Hepatocyte (in vitro differentiated cells): ENCODE results near the gene SLC9A7. TPM values are rescaled to one million over a fixed set of nuclear protein-coding genes. Genes with fewer than 3 reads are reported as not detected.

Experiments
- DNase-seq: peaks from one replicate; pipeline ENCODE4 v3.0.0-alpha.2; 2016; ENCODE audit warnings: low spot score
- H2AFZ ChIP-seq: fragments of 200-600 bp; sonication (generic); 2 replicates; pipeline ENCODE4 v1.6.0; 2016; ENCODE audit warnings: antibody characterized with exemption, mild to moderate bottlenecking
- H3K27ac ChIP-seq: fragments of 200-600 bp; sonication (generic); 2 replicates; pipeline ENCODE4 v1.5.1; 2016; ENCODE audit warnings: mild to moderate bottlenecking
- H3K27me3 ChIP-seq: fragments of 200-600 bp; sonication (generic); 2 replicates; pipeline ENCODE4 v1.6.1; 2016
- H3K36me3 ChIP-seq: fragments of 200-600 bp; sonication (generic); replicated peaks from 2 replicates; pipeline ENCODE4 v1.5.1; 2016; ENCODE audit warnings: low read depth; ENCODE audit not compliant: insufficient read depth
- H3K4me1 ChIP-seq: fragments of 200-600 bp; sonication (generic); 2 replicates; pipeline ENCODE4 v1.5.1; 2016; ENCODE audit warnings: mild to moderate bottlenecking, moderate library complexity; ENCODE audit not compliant: insufficient read depth
- H3K4me2 ChIP-seq: fragments of 200-600 bp; sonication (generic); 2 replicates; pipeline ENCODE4 v1.6.0; 2016
- H3K4me3 ChIP-seq: fragments of 200-600 bp; sonication (generic); 2 replicates; pipeline ENCODE4 v1.5.1; 2016; ENCODE audit warnings: mild to moderate bottlenecking
- H3K79me2 ChIP-seq: fragments of 200-600 bp; sonication (generic); 2 replicates; pipeline ENCODE4 v1.6.0; 2017; ENCODE audit warnings: mild to moderate bottlenecking
- H3K9me2 ChIP-seq: fragments of 200-600 bp; sonication (generic); replicated peaks from 2 replicates; pipeline ENCODE4 v1.6.0; 2017; ENCODE audit warnings: mild to moderate bottlenecking; ENCODE audit not compliant: insufficient read depth
- H3K9me3 ChIP-seq: fragments of 200-600 bp; sonication (generic); 2 replicates; pipeline ENCODE4 v1.5.1; 2016; ENCODE audit warnings: low read depth, mild to moderate bottlenecking
- H4K20me1 ChIP-seq: fragments of 200-600 bp; sonication (generic); 2 replicates; pipeline ENCODE4 v1.6.0; 2016; ENCODE audit warnings: mild to moderate bottlenecking; ENCODE audit not compliant: insufficient read depth, poor library complexity, severe bottlenecking
- EZH2 ChIP-seq: fragments of 200-600 bp; sonication (generic); IDR thresholded peaks from 2 replicates; pipeline ENCODE4 v1.6.1; 2016; ENCODE audit warnings: antibody characterized with exemption, mild to moderate bottlenecking, borderline replicate concordance
- EZH2phosphoT487 ChIP-seq: fragments of 200-600 bp; sonication (generic); IDR thresholded peaks from one replicate; pipeline ENCODE4 v1.6.1; 2018; ENCODE audit warnings: antibody characterized with exemption, mild to moderate bottlenecking, low read depth, moderate library complexity; ENCODE audit not compliant: unreplicated experiment, severe bottlenecking
- WGBS: methylation state at CpG from one replicate; pipeline ENCODE4 v1.1.6; 2016; ENCODE audit warnings: low lambda C conversion rate; ENCODE audit errors: missing lambda C conversion rate; 5-methylcytosine and 5-hydroxymethylcytosine counted together
- polyA plus RNA-seq: library from polyadenylated mRNA; unstranded; fragments of >200 nt; fragmentation: Nextera tagmentation; extraction: Ambion mirVana; gene quantifications from 2 replicates; pipeline ENCODE4 v1.2.1, GENCODE V29; 2016
- total RNA-seq: library from RNA; depleted of rRNA; stranded (reverse); fragments of >200 nt; gene quantifications from 2 replicates; pipeline ENCODE4 v1.2.3, GENCODE V29; 2014
- TF ChIP-seq, protein P1 (sequence below): fragments of 200-600 bp; sonication (generic); IDR thresholded peaks from 2 replicates; pipeline ENCODE4 v1.5.1; 2016; ENCODE audit warnings: antibody characterized with exemption, mild to moderate bottlenecking; ENCODE audit not compliant: poor library complexity

The SLC9A7 gene
- total and polyA plus RNA-seq, 2 experiments from 2014 or later: 3.6 to 8.1 TPM

DNA sequence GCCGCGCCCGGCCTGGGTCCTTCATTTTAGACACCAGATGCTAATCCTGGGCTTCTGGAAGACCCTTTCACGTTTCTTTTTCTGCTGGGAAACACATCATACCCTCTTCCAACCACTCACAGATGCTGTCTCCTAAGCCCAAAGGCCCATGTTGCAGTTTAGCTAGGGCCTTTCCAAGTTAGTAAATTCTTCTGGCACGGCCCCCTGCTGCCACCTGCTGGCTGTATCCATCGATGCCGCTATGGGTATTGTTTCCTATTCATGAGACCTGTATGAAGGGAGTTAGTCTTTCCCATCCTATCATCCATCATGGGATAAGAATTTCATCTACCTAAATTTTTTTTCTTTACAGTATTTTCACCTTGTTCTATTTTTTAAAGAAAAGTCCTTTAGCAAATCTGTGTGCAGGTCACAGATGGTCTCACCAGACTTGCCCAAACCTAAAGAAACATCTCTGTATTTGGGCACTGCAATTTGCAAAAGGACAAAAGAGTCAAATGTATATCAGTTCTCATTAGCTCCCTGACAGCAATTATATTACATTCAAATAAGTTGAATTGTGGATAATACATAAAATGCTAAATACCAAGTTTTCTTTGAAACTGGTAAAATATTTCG is 37.8 kb upstream of the SLC9A7 start:
- DNase-seq: peak; percentile 72
- H3K27me3 ChIP-seq: no peaks in the 10 kb centered on the region
- H2AFZ ChIP-seq: no peak overlapping the region
- no peak overlapping the region for H3K4me3 ChIP-seq
- no peak for TF ChIP-seq EZH2phosphoT487
- TF ChIP-seq, protein P1, sequence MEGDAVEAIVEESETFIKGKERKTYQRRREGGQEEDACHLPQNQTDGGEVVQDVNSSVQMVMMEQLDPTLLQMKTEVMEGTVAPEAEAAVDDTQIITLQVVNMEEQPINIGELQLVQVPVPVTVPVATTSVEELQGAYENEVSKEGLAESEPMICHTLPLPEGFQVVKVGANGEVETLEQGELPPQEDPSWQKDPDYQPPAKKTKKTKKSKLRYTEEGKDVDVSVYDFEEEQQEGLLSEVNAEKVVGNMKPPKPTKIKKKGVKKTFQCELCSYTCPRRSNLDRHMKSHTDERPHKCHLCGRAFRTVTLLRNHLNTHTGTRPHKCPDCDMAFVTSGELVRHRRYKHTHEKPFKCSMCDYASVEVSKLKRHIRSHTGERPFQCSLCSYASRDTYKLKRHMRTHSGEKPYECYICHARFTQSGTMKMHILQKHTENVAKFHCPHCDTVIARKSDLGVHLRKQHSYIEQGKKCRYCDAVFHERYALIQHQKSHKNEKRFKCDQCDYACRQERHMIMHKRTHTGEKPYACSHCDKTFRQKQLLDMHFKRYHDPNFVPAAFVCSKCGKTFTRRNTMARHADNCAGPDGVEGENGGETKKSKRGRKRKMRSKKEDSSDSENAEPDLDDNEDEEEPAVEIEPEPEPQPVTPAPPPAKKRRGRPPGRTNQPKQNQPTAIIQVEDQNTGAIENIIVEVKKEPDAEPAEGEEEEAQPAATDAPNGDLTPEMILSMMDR: peak; percentile 72
- no peaks in the 10 kb centered on the region for H4K20me1 ChIP-seq
- H3K79me2 ChIP-seq: no peaks in the 10 kb centered on the region
- no peak overlapping the region for H3K27ac ChIP-seq
- no peaks in the 10 kb centered on the region for H3K4me1 ChIP-seq
- no peaks in the 10 kb centered on the region for H3K9me2 ChIP-seq
- H3K36me3 ChIP-seq: no peaks in the 10 kb centered on the region
- H3K9me3 ChIP-seq: no peaks in the 10 kb centered on the region
- no peak overlapping the region for H3K4me2 ChIP-seq
- WGBS: 54% methylated on average over 8 of the region's 8 CpGs

DNA sequence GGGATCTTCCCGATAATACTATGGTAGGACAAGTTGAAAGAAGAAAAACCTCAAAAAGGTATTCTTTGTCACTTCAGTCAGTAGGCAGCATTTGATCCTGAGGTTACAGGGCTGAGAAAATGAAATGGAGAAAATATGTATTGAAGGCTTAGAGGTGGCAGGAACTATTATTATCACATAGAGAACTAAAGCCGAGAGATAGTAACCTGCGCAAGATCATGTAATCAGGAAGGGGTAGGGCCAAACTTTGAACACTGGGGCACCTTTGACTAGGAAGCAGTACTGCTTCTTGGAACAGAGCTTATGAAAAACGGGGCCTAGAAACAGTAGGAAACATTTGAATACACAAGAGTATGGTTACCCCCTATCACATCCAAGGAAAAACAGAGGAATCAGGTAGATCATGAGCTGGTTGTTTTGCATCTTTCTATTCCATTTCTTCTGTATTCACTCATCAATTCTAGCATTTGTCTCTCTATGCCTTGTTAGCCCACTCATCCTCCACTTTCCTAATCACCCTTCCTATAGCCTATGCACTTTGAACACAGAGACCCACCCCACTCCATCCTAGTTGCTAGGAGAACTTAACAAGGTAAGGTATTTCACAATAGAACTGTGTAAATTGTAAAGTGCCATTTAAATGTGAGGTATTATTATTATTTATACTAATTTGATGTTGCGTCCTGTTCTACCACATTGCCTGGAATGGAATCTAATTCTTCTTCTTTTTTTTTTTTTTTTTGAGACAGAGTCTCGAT is 34.6 kb upstream of the SLC9A7 start:
- TF ChIP-seq EZH2: no peak
- no peak for TF ChIP-seq EZH2phosphoT487
- TF ChIP-seq, protein P1: no peak
- Histone ChIP-seq H3K27ac (no peak overlapping the region), H2AFZ (no peak overlapping the region), H3K9me3 (no peaks in the 10 kb centered on the region), H4K20me1 (no peaks in the 10 kb centered on the region), H3K4me1 (no peaks in the 10 kb centered on the region), H3K9me2 (no peaks in the 10 kb centered on the region), H3K36me3 (no peaks in the 10 kb centered on the region), H3K79me2 (no peaks in the 10 kb centered on the region), H3K27me3 (no peaks in the 10 kb centered on the region), H3K4me2 (no peak overlapping the region), H3K4me3 (no peak overlapping the region)
- no peak for DNase-seq
- 72% methylated on average over 5 of the region's 6 CpGs for WGBS

DNA sequence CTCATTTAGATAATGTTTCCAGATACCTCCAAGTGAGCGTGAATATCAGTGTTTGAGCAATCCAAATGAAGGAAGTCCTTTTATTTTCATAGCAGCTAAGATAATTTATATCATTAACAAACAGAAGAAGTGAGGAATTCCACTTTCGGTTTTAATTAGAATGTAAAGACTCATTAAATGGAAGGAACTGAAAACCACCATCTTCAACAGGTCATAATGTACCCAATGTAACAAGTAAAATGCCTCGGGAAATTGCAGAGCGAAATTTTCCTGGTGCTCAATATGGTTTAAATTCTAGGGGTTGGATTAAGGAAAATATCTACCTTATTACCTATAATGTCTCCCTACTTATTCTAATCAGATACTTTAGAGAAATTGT is 33.9 kb upstream of the SLC9A7 start:
- no peaks in the 10 kb centered on the region for H3K9me3 ChIP-seq
- no peak overlapping the region for H3K27ac ChIP-seq
- H3K27me3 ChIP-seq: no peaks in the 10 kb centered on the region
- no peaks in the 10 kb centered on the region for H4K20me1 ChIP-seq
- no peak overlapping the region for H3K4me3 ChIP-seq
- DNase-seq: no peak
- H3K79me2 ChIP-seq: no peaks in the 10 kb centered on the region
- H3K4me2 ChIP-seq: no peak overlapping the region
- no peak for TF ChIP-seq EZH2phosphoT487
- TF ChIP-seq, protein P1: no peak
- no peak for TF ChIP-seq EZH2
- 70% methylated on average over 4 of the region's 4 CpGs for WGBS
- H3K4me1 ChIP-seq: no peaks in the 10 kb centered on the region
- no peaks in the 10 kb centered on the region for H3K9me2 ChIP-seq
- no peak overlapping the region for H2AFZ ChIP-seq
- H3K36me3 ChIP-seq: no peaks in the 10 kb centered on the region
